Neuronal stem cell (in vitro differentiated cells): ENCODE data around the gene MRPL12.

Source experiments
- DNase-seq: peaks from one replicate; pipeline ENCODE4 v3.0.0-alpha.2; 2013; ENCODE audit warnings: low spot score
- H2AFZ ChIP-seq: one replicate; pipeline ENCODE4 v1.6.1; 2013; ENCODE audit warnings: mild to moderate bottlenecking, low read length, inconsistent platforms
- H2AK5ac ChIP-seq: 2 replicates; pipeline ENCODE4 v1.6.1; 2013; ENCODE audit warnings: low read depth, mild to moderate bottlenecking, inconsistent platforms, low read length, moderate library complexity, mixed read lengths
- H2BK120ac ChIP-seq: 2 replicates; pipeline ENCODE4 v1.6.1; 2013; ENCODE audit warnings: low read depth, mild to moderate bottlenecking, inconsistent platforms, low read length, moderate library complexity, mixed read lengths
- H2BK12ac ChIP-seq: one replicate; pipeline ENCODE4 v1.6.1; 2013; ENCODE audit warnings: low read length, inconsistent platforms
- H2BK15ac ChIP-seq: 2 replicates; pipeline ENCODE4 v1.6.1; 2013; ENCODE audit warnings: mild to moderate bottlenecking, low read length, inconsistent platforms, mixed read lengths
- H2BK5ac ChIP-seq: one replicate; pipeline ENCODE4 v1.6.1; 2013; ENCODE audit warnings: inconsistent platforms, mild to moderate bottlenecking, low read length, moderate library complexity
- H3K14ac ChIP-seq: one replicate; pipeline ENCODE4 v1.6.1; 2013; ENCODE audit warnings: low read length, inconsistent platforms
- H3K18ac ChIP-seq: 2 replicates; pipeline ENCODE4 v1.6.1; 2013; ENCODE audit warnings: low read length, inconsistent platforms
- H3K23ac ChIP-seq: 2 replicates; pipeline ENCODE4 v1.6.1; 2013; ENCODE audit warnings: low read depth, mild to moderate bottlenecking, mixed read lengths, low read length, inconsistent platforms; ENCODE audit not compliant: poor library complexity
- H3K27ac ChIP-seq: replicated peaks from 3 replicates; pipeline ENCODE4 v1.5.1; 2013; ENCODE audit warnings: low read length, inconsistent platforms
- H3K27me3 ChIP-seq, 3 experiments: 2 replicates each; pipeline ENCODE4 v1.6.1; 2013; ENCODE audit warnings: low read length in 3 of 3, mild to moderate bottlenecking in 2 of 3, inconsistent platforms in 1 of 3, low read depth in 1 of 3, mixed read lengths in 1 of 3, moderate library complexity in 1 of 3; ENCODE audit not compliant: control insufficient read depth in 3 of 3, insufficient read depth in 3 of 3
- H3K36me3 ChIP-seq, 2 donors: replicated peaks in 1 of 2; 2 replicates each; pipeline ENCODE4 v1.6.1; 2013; ENCODE audit warnings: low read length in 2 of 2; ENCODE audit not compliant: control insufficient read depth in 2 of 2, insufficient read depth in 2 of 2
- H3K4ac ChIP-seq: 2 replicates; pipeline ENCODE4 v1.6.1; 2013; ENCODE audit warnings: inconsistent platforms, mild to moderate bottlenecking, low read length, moderate library complexity
- H3K4me1 ChIP-seq, 2 donors: 1 replicate in 1 of 2; 2 replicates in 1 of 2; pipeline ENCODE4 v1.6.1; 2013; ENCODE audit warnings: low read length in 2 of 2, low read depth in 1 of 2; ENCODE audit not compliant: control insufficient read depth in 2 of 2, insufficient read depth in 1 of 2
- H3K4me2 ChIP-seq: one replicate; pipeline ENCODE4 v1.6.1; 2013; ENCODE audit warnings: mild to moderate bottlenecking, low read length, inconsistent platforms; ENCODE audit not compliant: insufficient read depth, poor library complexity, severe bottlenecking
- H3K4me3 ChIP-seq, 2 donors: 2 replicates each; pipeline ENCODE4 v1.5.1; 2013; ENCODE audit warnings: low read length in 2 of 2, mild to moderate bottlenecking in 2 of 2, inconsistent platforms in 1 of 2, moderate library complexity in 1 of 2
- H3K79me1 ChIP-seq: one replicate; pipeline ENCODE4 v1.6.1; 2013; ENCODE audit warnings: low read depth, mild to moderate bottlenecking, inconsistent platforms, low read length, moderate library complexity
- H3K9ac ChIP-seq: one replicate; pipeline ENCODE4 v1.6.1; 2013; ENCODE audit warnings: mild to moderate bottlenecking, low read depth, low read length, inconsistent platforms; ENCODE audit not compliant: poor library complexity
- H3K9me3 ChIP-seq, 2 donors: replicated peaks in 1 of 2; 2 replicates each; pipeline versions ENCODE3 to v1.6.1; 2013; ENCODE audit warnings: low read length in 2 of 2, mild to moderate bottlenecking in 2 of 2, inconsistent platforms in 1 of 2, low read depth in 1 of 2, mixed read lengths in 1 of 2, moderate library complexity in 1 of 2; ENCODE audit not compliant: control insufficient read depth in 2 of 2, insufficient read depth in 1 of 2
- H4K8ac ChIP-seq: one replicate; pipeline ENCODE4 v1.6.1; 2013; ENCODE audit warnings: low read depth, mild to moderate bottlenecking, inconsistent platforms, low read length, moderate library complexity
- H4K91ac ChIP-seq: one replicate; pipeline ENCODE4 v1.6.1; 2013; ENCODE audit warnings: low read length, low read depth, mild to moderate bottlenecking, inconsistent platforms; ENCODE audit not compliant: poor library complexity
- WGBS, 2 donors: extraction: QIAGEN DNeasy Blood & Tissue Kit; methylation state at CpG; one replicate each; pipeline ENCODE4 v1.1.7; 2013; ENCODE audit warnings: missing lambda C conversion rate in 2 of 2, mixed read lengths in 1 of 2; ENCODE audit not compliant: insufficient read length in 2 of 2, insufficient replicate concordance in 1 of 2; ENCODE audit errors: extremely low coverage in 2 of 2; 5-methylcytosine and 5-hydroxymethylcytosine counted together

The MRPL12 gene

DNA sequence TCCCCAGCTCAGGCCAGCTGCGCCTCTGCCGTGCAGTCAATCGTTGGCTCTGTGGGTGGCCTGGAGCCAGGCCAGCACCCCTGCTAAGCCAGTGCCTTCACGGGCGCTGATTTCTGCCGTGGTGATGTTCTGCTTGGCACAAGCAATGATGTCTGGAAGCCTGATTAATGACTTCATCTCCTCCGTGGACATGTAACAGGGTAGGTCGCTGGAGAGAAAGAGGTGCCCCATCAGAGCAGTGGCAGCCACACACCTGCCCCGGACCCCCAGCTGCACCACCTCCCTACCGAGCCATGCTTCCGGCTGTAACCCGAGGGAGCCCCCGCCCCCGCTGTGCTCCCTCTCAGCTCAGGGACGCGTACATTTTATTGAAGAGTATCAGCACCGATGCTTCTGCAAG is 21.5 kb upstream of the MRPL12 start:
- Histone ChIP-seq H3K9me3 (peaks cover 0 to 2% of the 10 kb centered on the region in 2 donors), H3K9ac (no peak overlapping the region), H3K27ac (no peak overlapping the region), H3K23ac (no peak overlapping the region), H3K18ac (no peak overlapping the region), H3K4me1 (peaks cover 9 to 14% of the 10 kb centered on the region in 2 donors), H4K8ac (no peak overlapping the region), H3K4me2 (no peak overlapping the region), H3K79me1 (peaks cover 27% of the 10 kb centered on the region), H2BK12ac (no peak overlapping the region), H2BK5ac (no peak overlapping the region), H2AFZ (no peak overlapping the region), H3K4me3 (no peak overlapping the region), H4K91ac (no peak overlapping the region), H2AK5ac (no peak overlapping the region), H3K4ac (no peak overlapping the region), H2BK15ac (no peak overlapping the region), H3K36me3 (peaks cover 9 to 42% of the 10 kb centered on the region in 2 donors), H3K27me3 (no peaks in the 10 kb centered on the region), H3K14ac (no peak overlapping the region), H2BK120ac (no peak overlapping the region)
- WGBS, 2 donors: no CpG with 5 or more reads among the region's 17 CpGs
- no peak for DNase-seq

DNA sequence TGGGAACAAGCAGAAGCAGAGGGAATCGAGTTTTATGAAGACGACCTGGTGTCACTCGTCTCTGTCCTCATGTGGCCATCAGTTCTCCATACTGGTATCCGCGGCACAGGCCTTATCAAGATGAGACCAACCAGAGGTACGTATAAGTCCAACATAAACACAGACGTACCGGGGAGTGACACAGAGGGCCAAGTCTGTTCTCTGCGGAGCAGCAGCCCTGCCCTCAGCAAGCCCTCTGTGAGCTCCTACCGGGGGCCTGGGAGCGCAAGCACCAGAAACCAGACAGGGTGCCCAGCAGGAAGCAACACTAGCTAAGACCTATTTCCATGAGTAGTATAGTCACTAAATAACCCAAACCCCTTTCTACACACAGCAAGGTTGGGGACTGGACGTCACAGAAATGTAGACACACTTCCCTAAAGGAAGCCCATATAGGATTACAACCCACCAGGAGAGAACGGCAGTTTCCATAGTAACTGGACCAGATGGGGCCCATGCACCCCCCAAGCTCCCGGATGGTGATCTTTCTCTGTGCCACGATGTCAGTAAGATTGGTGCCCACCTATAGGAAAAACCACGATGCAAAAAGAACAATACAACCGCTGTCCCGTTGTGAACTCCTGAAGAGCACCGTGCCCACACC is 20.5 kb upstream of the MRPL12 start:
- Histone ChIP-seq H3K18ac (no peak overlapping the region), H2AFZ (peak overlapping the region; percentile 89), H4K8ac (no peak overlapping the region), H2AK5ac (peak overlapping the region; percentile 5), H3K36me3 (peaks cover 17 to 52% of the 10 kb centered on the region in 2 donors), H3K27ac (no peak overlapping the region), H3K9me3 (peaks cover 0 to 2% of the 10 kb centered on the region in 2 donors), H2BK12ac (no peak overlapping the region), H3K23ac (peak overlapping the region; percentile 94), H3K79me1 (peaks cover 26% of the 10 kb centered on the region), H3K4ac (no peak overlapping the region), H3K27me3 (no peaks in the 10 kb centered on the region), H2BK120ac (no peak overlapping the region), H3K4me2 (peak overlapping the region; percentile 72), H2BK5ac (peak overlapping the region; percentile 85), H2BK15ac (no peak overlapping the region), H4K91ac (no peak overlapping the region), H3K4me3 (peak overlapping the region; percentile 84 to 97), H3K14ac (no peak overlapping the region), H3K9ac (peak overlapping the region; percentile 99), H3K4me1 (peaks cover 9 to 14% of the 10 kb centered on the region in 2 donors)
- WGBS, 2 donors: no CpG with 5 or more reads among the region's 19 CpGs
- no peak for DNase-seq

DNA sequence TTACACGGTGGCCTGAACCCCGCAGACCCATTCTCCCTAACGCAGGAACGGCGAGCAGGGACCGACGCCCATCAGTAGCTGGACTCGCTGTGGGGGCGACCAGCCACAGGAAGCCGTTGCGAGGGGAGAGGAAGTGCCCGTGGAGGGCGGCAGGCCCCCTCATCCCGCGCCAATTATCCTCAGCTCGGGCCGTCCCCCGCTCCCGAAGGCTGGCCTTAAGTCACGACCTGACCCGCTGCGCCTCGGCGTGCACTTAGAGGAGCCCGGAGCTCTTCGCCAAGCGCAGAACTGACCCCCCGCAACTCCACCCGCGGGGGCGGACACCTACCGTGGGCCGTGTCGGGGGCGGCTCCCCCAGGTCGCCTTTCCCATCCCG is 20.0 kb upstream of the MRPL12 start:
- H3K9ac ChIP-seq: peak overlapping the region; percentile 99
- peak overlapping the region; percentile 73 for H3K14ac ChIP-seq
- peak overlapping the region; percentile 98 for H3K18ac ChIP-seq
- H3K4ac ChIP-seq: no peak overlapping the region
- DNase-seq: no peak
- peak overlapping the region; percentile 48 for H2BK120ac ChIP-seq
- H2BK12ac ChIP-seq: peak overlapping the region; percentile 85
- H3K9me3 ChIP-seq: peaks cover 0 to 2% of the 10 kb centered on the region in 2 donors
- no peak overlapping the region for H4K91ac ChIP-seq
- H3K23ac ChIP-seq: peak overlapping the region; percentile 94
- peak overlapping the region; percentile 8 for H4K8ac ChIP-seq
- H3K27ac ChIP-seq: no peak overlapping the region
- H2BK15ac ChIP-seq: peak overlapping the region; percentile 82
- peaks cover 20 to 57% of the 10 kb centered on the region in 2 donors for H3K36me3 ChIP-seq
- peaks cover 9 to 14% of the 10 kb centered on the region in 2 donors for H3K4me1 ChIP-seq
- H2BK5ac ChIP-seq: peak overlapping the region; percentile 85
- H3K4me2 ChIP-seq: peak overlapping the region; percentile 72
- no peaks in the 10 kb centered on the region for H3K27me3 ChIP-seq
- peak overlapping the region; percentile 89 for H2AFZ ChIP-seq
- H3K4me3 ChIP-seq: peak overlapping the region; percentile 84 to 97
- H3K79me1 ChIP-seq: peaks cover 28% of the 10 kb centered on the region
- whole genome bisulfite sequencing, 2 donors: no CpG with 5 or more reads among the region's 37 CpGs
- H2AK5ac ChIP-seq: peak overlapping the region; percentile 5

DNA sequence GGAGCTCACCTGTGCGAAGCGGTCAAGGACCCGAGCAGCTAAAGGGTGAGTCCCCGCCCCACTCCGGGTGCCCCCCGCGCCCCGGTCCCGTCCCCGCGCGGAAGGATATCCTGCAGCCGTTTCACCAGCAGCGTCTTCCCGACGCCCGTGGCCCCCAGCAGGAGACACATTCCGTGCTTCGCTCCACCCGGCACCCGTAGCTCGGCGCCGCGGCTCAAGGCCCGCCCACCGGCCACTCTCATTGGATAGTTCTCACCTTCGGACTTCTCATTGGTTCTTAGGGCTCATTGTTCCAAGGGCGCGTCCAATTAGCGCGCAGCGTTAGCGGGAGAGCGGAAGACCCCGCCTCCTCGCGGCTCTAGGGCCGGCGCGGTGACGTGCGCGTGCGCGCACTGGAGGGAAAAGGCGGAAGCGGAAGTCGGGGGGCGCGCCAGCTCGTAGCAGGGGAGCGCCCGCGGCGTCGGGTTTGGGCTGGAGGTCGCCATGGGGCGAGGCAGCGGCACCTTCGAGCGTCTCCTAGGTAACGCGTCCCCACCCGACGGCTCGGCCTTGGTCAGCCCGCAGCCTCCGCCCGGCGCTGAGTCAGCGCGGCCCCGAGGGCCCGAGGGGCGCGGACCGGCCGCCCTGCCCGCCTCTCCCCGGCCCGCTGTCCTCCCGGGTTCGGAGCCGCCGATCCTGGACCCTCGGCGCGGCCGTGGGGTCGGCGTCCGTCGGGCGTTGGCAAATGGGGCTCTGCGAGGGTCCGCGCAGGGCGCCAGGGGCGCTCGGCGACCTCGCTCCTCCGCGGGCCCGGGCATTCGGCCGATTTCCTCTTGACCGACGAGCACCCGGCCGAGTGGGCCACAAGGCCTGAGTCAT is 19.4 kb upstream of the MRPL12 start, which contains the start of the genes ARL16 and HGS:
Gene ARL16 (minus strand): TSS at position 214 of the 858 bp plus-strand sequence. CDS start 44 bp downstream, at position 170.
Gene HGS (plus strand): TSS at position 428 of the 858 bp plus-strand sequence. CDS start 56 bp downstream, at position 484.
- Histone ChIP-seq H3K4ac (no peak within 1 kb of the TSS), H2BK12ac (peak within 1 kb of the TSS; percentile 85), H4K91ac (no peak within 1 kb of the TSS), H3K23ac (peak within 1 kb of the TSS; percentile 94), H3K27ac (no peak within 1 kb of the TSS), H2AFZ (peak within 1 kb of the TSS; percentile 89), H3K9me3 (peaks cover 0 to 2% of the 10 kb centered on the region in 2 donors), H3K79me1 (peaks cover 30% of the 10 kb centered on the region), H3K4me3 (peak within 1 kb of the TSS; percentile 84 to 97), H3K4me1 (peaks cover 9 to 14% of the 10 kb centered on the region in 2 donors), H3K9ac (peak within 1 kb of the TSS; percentile 99), H2BK5ac (peak within 1 kb of the TSS; percentile 85), H3K18ac (peak within 1 kb of the TSS; percentile 98), H3K14ac (peak within 1 kb of the TSS; percentile 73), H2BK15ac (peak within 1 kb of the TSS; percentile 82), H3K4me2 (peak within 1 kb of the TSS; percentile 79), H3K27me3 (no peaks in the 10 kb centered on the region), H2BK120ac (peak within 1 kb of the TSS; percentile 48), H3K36me3 (peaks cover 26 to 64% of the 10 kb centered on the region in 2 donors), H2AK5ac (peak within 1 kb of the TSS; percentile 91), H4K8ac (peak within 1 kb of the TSS; percentile 8)
- peak; percentile 99 for DNase-seq
- no CpG with 5 or more reads among the region's 112 CpGs for WGBS, 2 donors
